ENCODE results near the gene CLUH.
"Not testable (repeated sequence)": the region's sequence is repeated elsewhere in the genome, so short reads cannot be mapped to it uniquely, and the experiment has no call there.

CLUH gene

GRCh38 chr17:2691069-2691871, 20.3 kb downstream of the CLUH start:
- Mint-ChIP-seq H3K27ac (no peak overlapping the region), H3K27me3 (no peaks in the 10 kb centered on the region), H3K36me3 (ENCODE audit: low read depth) (peaks cover 14% of the 10 kb centered on the region), H3K4me1 (ENCODE audit: low read depth) (no peaks in the 10 kb centered on the region), H3K9me3 (no peaks in the 10 kb centered on the region), H3K4me3 (no peak overlapping the region)

- Mint-ChIP-seq H3K4me1 (ENCODE audit: low read depth) (no peaks in the 10 kb centered on the region), H3K9me3 (no peaks in the 10 kb centered on the region), H3K27me3 (no peaks in the 10 kb centered on the region), H3K36me3 (ENCODE audit: low read depth) (peaks cover 17% of the 10 kb centered on the region), H3K27ac (no peak overlapping the region), H3K4me3 (no peak overlapping the region)
These were observed 21.1 kb downstream of the CLUH start for GRCh38 chr17:2690165-2691068.

- Mint-ChIP-seq H3K36me3 (ENCODE audit: low read depth) (peaks cover 21% of the 10 kb centered on the region), H3K4me3 (no peak overlapping the region), H3K27me3 (no peaks in the 10 kb centered on the region), H3K4me1 (ENCODE audit: low read depth) (no peaks in the 10 kb centered on the region), H3K27ac (no peak overlapping the region), H3K9me3 (no peaks in the 10 kb centered on the region)
These were observed 22.0 kb downstream of the CLUH start for GRCh38 chr17:2689411-2690164.

GRCh38 chr17:2688351-2689342, 22.9 kb downstream of the CLUH start:
- Mint-ChIP-seq H3K9me3 (no peaks in the 10 kb centered on the region), H3K36me3 (ENCODE audit: low read depth) (peaks cover 26% of the 10 kb centered on the region), H3K27ac (no peak overlapping the region), H3K4me1 (ENCODE audit: low read depth) (no peaks in the 10 kb centered on the region), H3K27me3 (no peaks in the 10 kb centered on the region), H3K4me3 (no peak overlapping the region)

- Mint-ChIP-seq H3K9me3 (no peaks in the 10 kb centered on the region), H3K4me1 (ENCODE audit: low read depth) (no peaks in the 10 kb centered on the region), H3K27ac (peak overlapping the region; percentile 45), H3K27me3 (no peaks in the 10 kb centered on the region), H3K36me3 (ENCODE audit: low read depth) (peaks cover 36% of the 10 kb centered on the region), H3K4me3 (no peak overlapping the region)
These were observed 24.5 kb downstream of the CLUH start for GRCh38 chr17:2687074-2687418.

GRCh38 chr17:2685696-2686095, 25.9 kb downstream of the CLUH start:
- Mint-ChIP-seq H3K27ac (no peak overlapping the region), H3K36me3 (ENCODE audit: low read depth) (peaks cover 48% of the 10 kb centered on the region), H3K4me3 (no peak overlapping the region), H3K4me1 (ENCODE audit: low read depth) (no peaks in the 10 kb centered on the region), H3K27me3 (no peaks in the 10 kb centered on the region), H3K9me3 (no peaks in the 10 kb centered on the region)

GRCh38 chr17:2684549-2684948, 27.0 kb downstream of the CLUH start:
- Mint-ChIP-seq H3K4me3 (no peak overlapping the region), H3K4me1 (ENCODE audit: low read depth) (no peaks in the 10 kb centered on the region), H3K27ac (peak overlapping the region; percentile 32), H3K9me3 (no peaks in the 10 kb centered on the region), H3K27me3 (no peaks in the 10 kb centered on the region), H3K36me3 (ENCODE audit: low read depth) (peaks cover 58% of the 10 kb centered on the region)

GRCh38 chr17:2683912-2684311, 27.7 kb downstream of the CLUH start:
- Mint-ChIP-seq H3K36me3 (ENCODE audit: low read depth) (peaks cover 58% of the 10 kb centered on the region), H3K9me3 (no peaks in the 10 kb centered on the region), H3K4me1 (ENCODE audit: low read depth) (no peaks in the 10 kb centered on the region), H3K4me3 (no peak overlapping the region), H3K27me3 (no peaks in the 10 kb centered on the region), H3K27ac (no peak overlapping the region)

- Mint-ChIP-seq H3K4me3 (no peak overlapping the region), H3K27me3 (no peaks in the 10 kb centered on the region), H3K4me1 (ENCODE audit: low read depth) (no peaks in the 10 kb centered on the region), H3K36me3 (ENCODE audit: low read depth) (peaks cover 55% of the 10 kb centered on the region), H3K9me3 (no peaks in the 10 kb centered on the region), H3K27ac (no peak overlapping the region)
These were observed 29.2 kb downstream of the CLUH start for GRCh38 chr17:2682176-2682938.

GRCh38 chr17:2681650-2682049, 29.9 kb downstream of the CLUH start:
- Mint-ChIP-seq H3K27me3 (no peaks in the 10 kb centered on the region), H3K4me1 (ENCODE audit: low read depth) (no peaks in the 10 kb centered on the region), H3K36me3 (ENCODE audit: low read depth) (peaks cover 60% of the 10 kb centered on the region), H3K27ac (no peak overlapping the region), H3K4me3 (no peak overlapping the region), H3K9me3 (no peaks in the 10 kb centered on the region)

GRCh38 chr17:2680961-2681360, 30.6 kb downstream of the CLUH start:
- Mint-ChIP-seq H3K27me3 (no peaks in the 10 kb centered on the region), H3K9me3 (no peaks in the 10 kb centered on the region), H3K27ac (no peak overlapping the region), H3K4me3 (no peak overlapping the region), H3K36me3 (ENCODE audit: low read depth) (peaks cover 64% of the 10 kb centered on the region), H3K4me1 (ENCODE audit: low read depth) (no peaks in the 10 kb centered on the region)

GRCh38 chr17:2679247-2679646, 32.3 kb downstream of the CLUH start:
- H3K4me3 Mint-ChIP-seq; H3K4me1 Mint-ChIP-seq (ENCODE audit: low read depth); H3K9me3 Mint-ChIP-seq; H3K27ac Mint-ChIP-seq; H3K27me3 Mint-ChIP-seq: not testable (repeated sequence)
- H3K36me3 Mint-ChIP-seq (ENCODE audit: low read depth), result peaks cover 67% of the 10 kb centered on the region

- Mint-ChIP-seq H3K4me3 (no peak overlapping the region), H3K4me1 (ENCODE audit: low read depth) (peaks cover 5% of the 10 kb centered on the region), H3K36me3 (ENCODE audit: low read depth) (peaks cover 63% of the 10 kb centered on the region), H3K9me3 (no peaks in the 10 kb centered on the region), H3K27ac (no peak overlapping the region), H3K27me3 (no peaks in the 10 kb centered on the region)
These were observed 39.5 kb downstream of the CLUH start for GRCh38 chr17:2672026-2672425.
